Liver (tissue), 3 donors: ENCODE data around the gene AEBP1.

ENCODE experiments used
- ATF3 ChIP-seq: IDR thresholded peaks from 2 replicates; pipeline ENCODE4 v1.6.1; 2016; ENCODE audit warnings: antibody characterized with exemption
- CTCF ChIP-seq: fragments of 150-350 bp; IDR thresholded peaks from 2 replicates; pipeline ENCODE4 v1.5.1; 2017; ENCODE audit warnings: improper control_type of control experiment, low read depth, low read length; ENCODE audit not compliant: missing input control
- EGR1 ChIP-seq, 2 donors: IDR thresholded peaks; 2 replicates each; pipeline ENCODE4 v1.6.1; 2016 to 2018; ENCODE audit warnings: antibody characterized with exemption in 2 of 2, low read depth in 2 of 2
- GABPA ChIP-seq, 2 donors: IDR thresholded peaks in 1 of 2; conservative IDR thresholded peaks in 1 of 2; 2 replicates each; pipeline ENCODE4 v1.6.1; 2016; ENCODE audit warnings: antibody characterized with exemption in 2 of 2, mild to moderate bottlenecking in 1 of 2, moderate library complexity in 1 of 2
- RAD21 ChIP-seq, 2 donors: IDR thresholded peaks; 2 replicates each; pipeline ENCODE4 v1.6.1; 2016; ENCODE audit warnings: antibody characterized with exemption in 2 of 2, mild to moderate bottlenecking in 2 of 2
- RXRA ChIP-seq, 2 donors: IDR thresholded peaks; 2 replicates each; pipeline ENCODE4 v1.6.1; 2017 to 2018; ENCODE audit warnings: antibody characterized with exemption in 2 of 2, mild to moderate bottlenecking in 1 of 2
- SP1 ChIP-seq: IDR thresholded peaks from 2 replicates; pipeline ENCODE4 v1.6.1; 2018; ENCODE audit warnings: antibody characterized with exemption, mild to moderate bottlenecking
- TAF1 ChIP-seq: conservative IDR thresholded peaks from 2 replicates; pipeline ENCODE4 v1.6.1; 2016; ENCODE audit warnings: antibody characterized with exemption, mild to moderate bottlenecking
- YY1 ChIP-seq: IDR thresholded peaks from 2 replicates; pipeline ENCODE4 v1.6.1; 2016; ENCODE audit warnings: antibody characterized with exemption, mild to moderate bottlenecking
- ZBTB33 ChIP-seq: IDR thresholded peaks from 2 replicates; pipeline ENCODE4 v1.6.1; 2016; ENCODE audit warnings: antibody characterized with exemption
- donor health status: healthy.
- donor health status: healthy.

GRCh38 chr7:44134943-44135628 lies 30.9 kb downstream of the AEBP1 start:
- TF ChIP-seq CTCF (no peak), YY1 (no peak), TAF1 (no peak), ZBTB33 (no peak), ATF3 (no peak), SP1 (no peak), RXRA (IDR thresholded peaks at IDR 0.05) (no peak), EGR1 (IDR thresholded peaks at IDR 0.05; ENCODE audit: low read depth in 2 of 2) (no peak), GABPA (IDR thresholded peaks at IDR 0.05 in 1 of 2, conservative IDR thresholded peaks at IDR 0.05 in 1 of 2) (no peak), RAD21 (IDR thresholded peaks at IDR 0.05) (no peak)
